Fibroblast of lung (primary cell): ENCODE results near the gene ATG5. TPM values are rescaled to one million over a fixed set of nuclear protein-coding genes. Genes with fewer than 3 reads are reported as not detected.

Source experiments
- DNase-seq, 2 donors: peaks; one replicate each; pipeline versions ENCODE4 v3.0.0 to v3.0.0-alpha.2; 2010; ENCODE audit warnings: low read depth in 2 of 2
- H2AFZ ChIP-seq: 2 replicates; pipeline ENCODE4 v1.5.1; 2012; ENCODE audit warnings: low read length, control low read depth, inconsistent platforms
- H3K27ac ChIP-seq: 2 replicates; pipeline ENCODE4 v1.5.1; 2011; ENCODE audit warnings: low read length, control low read depth; ENCODE audit not compliant: insufficient read depth
- H3K27me3 ChIP-seq: 2 replicates; pipeline ENCODE4 v1.5.1; 2011; ENCODE audit warnings: mild to moderate bottlenecking, low read length; ENCODE audit not compliant: control insufficient read depth, insufficient read depth
- H3K36me3 ChIP-seq: 2 replicates; pipeline ENCODE4 v1.5.1; 2011; ENCODE audit warnings: low read length; ENCODE audit not compliant: control insufficient read depth, insufficient read depth
- H3K4me1 ChIP-seq: 2 replicates; pipeline ENCODE4 v1.5.1; 2011; ENCODE audit warnings: low read length; ENCODE audit not compliant: control insufficient read depth, insufficient read depth; ENCODE audit errors: extremely low read depth
- H3K4me2 ChIP-seq: 2 replicates; pipeline ENCODE4 v1.5.1; 2011; ENCODE audit warnings: low read length, control low read depth; ENCODE audit not compliant: insufficient read depth; ENCODE audit errors: extremely low read depth
- H3K4me3 ChIP-seq, 4 experiments: fragments of 200-600 bp in 1 of 4; sonication (generic) in 1 of 4; replicated peaks in 1 of 4; 2 replicates each; pipeline ENCODE4 v1.5.1; 2011 to 2016; ENCODE audit warnings: low read length in 4 of 4, low read depth in 3 of 4, mild to moderate bottlenecking in 3 of 4, control low read depth in 2 of 4, inconsistent platforms in 1 of 4, mixed read lengths in 1 of 4; ENCODE audit not compliant: insufficient read depth in 1 of 4; ENCODE audit errors: control extremely low read depth in 1 of 4
- H3K79me2 ChIP-seq: 2 replicates; pipeline ENCODE4 v1.5.1; 2012; ENCODE audit warnings: mild to moderate bottlenecking, low read length, inconsistent platforms; ENCODE audit not compliant: control insufficient read depth, insufficient read depth
- H3K9ac ChIP-seq: 2 replicates; pipeline ENCODE4 v1.5.1; 2011; ENCODE audit warnings: mild to moderate bottlenecking, low read length, control low read depth; ENCODE audit not compliant: insufficient read depth
- H3K9me3 ChIP-seq: 2 replicates; pipeline ENCODE4 v1.5.1; 2012; ENCODE audit warnings: low read depth, low read length; ENCODE audit not compliant: control insufficient read depth, insufficient read depth
- H4K20me1 ChIP-seq: 2 replicates; pipeline ENCODE4 v1.5.1; 2011; ENCODE audit warnings: low read length; ENCODE audit not compliant: control insufficient read depth, insufficient read depth; ENCODE audit errors: extremely low read depth
- EZH2 ChIP-seq: IDR thresholded peaks from 2 replicates; pipeline ENCODE4 v1.5.1; 2012; ENCODE audit warnings: low read length, control low read depth, mild to moderate bottlenecking; ENCODE audit errors: missing control alignments
- polyA plus RNA-seq, 2 donors: library from polyadenylated mRNA; depleted of rRNA in 1 of 2; stranded (reverse) in 1 of 2; unstranded in 1 of 2; fragments of >200 nt; gene quantifications; 2 replicates each; pipeline ENCODE4 v1.2.1, GENCODE V29; 2011 to 2012; ENCODE audit warnings: missing spikeins in 1 of 2
- total RNA-seq: library from RNA; depleted of rRNA; stranded (reverse); fragments of >200 nt; gene quantifications from 2 replicates; pipeline ENCODE4 v1.2.1, GENCODE V29; 2014
- TF ChIP-seq, protein P1 (sequence below), 2 donors: IDR thresholded peaks in 1 of 2; conservative IDR thresholded peaks in 1 of 2; 1 replicate in 1 of 2; 2 replicates in 1 of 2; pipeline ENCODE4 v1.5.1; 2011 to 2012; ENCODE audit warnings: low read length in 2 of 2, control low read depth in 1 of 2, inconsistent platforms in 1 of 2, low read depth in 1 of 2, mild to moderate bottlenecking in 1 of 2

ATG5 gene
- total and polyA plus RNA-seq, 2 donors (not counting 1 experiment from before 2014, with no cell fraction given) = 38.6 to 64.7 TPM

DNA sequence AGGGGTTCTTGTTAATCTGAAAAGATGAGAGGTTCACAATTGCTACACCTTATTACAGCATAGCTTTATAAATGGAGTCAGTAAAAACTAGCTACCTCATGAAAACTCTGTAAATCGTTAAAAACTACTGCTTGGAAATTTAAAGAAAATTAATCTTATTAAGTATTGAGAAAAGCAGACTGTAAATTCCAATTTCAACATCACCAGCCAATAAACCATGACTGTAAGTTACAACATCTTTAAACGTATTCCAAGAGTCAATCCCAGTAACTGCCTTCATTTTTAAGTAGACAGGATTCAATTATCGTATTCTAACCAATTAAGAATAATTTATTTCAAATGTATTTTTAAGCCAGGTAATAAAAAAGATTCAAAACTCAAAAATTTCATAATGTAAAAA, 70.3 kb downstream of the ATG5 start:
- Histone ChIP-seq H3K4me2 (no peak overlapping the region), H3K4me3 (no peak overlapping the region), H3K4me1 (no peaks in the 10 kb centered on the region), H3K36me3 (no peaks in the 10 kb centered on the region), H3K27ac (no peak overlapping the region), H4K20me1 (peaks cover 3% of the 10 kb centered on the region), H3K9ac (no peak overlapping the region), H2AFZ (no peak overlapping the region), H3K9me3 (no peaks in the 10 kb centered on the region), H3K79me2 (no peaks in the 10 kb centered on the region), H3K27me3 (no peaks in the 10 kb centered on the region)
- no peak for TF ChIP-seq EZH2
- TF ChIP-seq, protein P1, sequence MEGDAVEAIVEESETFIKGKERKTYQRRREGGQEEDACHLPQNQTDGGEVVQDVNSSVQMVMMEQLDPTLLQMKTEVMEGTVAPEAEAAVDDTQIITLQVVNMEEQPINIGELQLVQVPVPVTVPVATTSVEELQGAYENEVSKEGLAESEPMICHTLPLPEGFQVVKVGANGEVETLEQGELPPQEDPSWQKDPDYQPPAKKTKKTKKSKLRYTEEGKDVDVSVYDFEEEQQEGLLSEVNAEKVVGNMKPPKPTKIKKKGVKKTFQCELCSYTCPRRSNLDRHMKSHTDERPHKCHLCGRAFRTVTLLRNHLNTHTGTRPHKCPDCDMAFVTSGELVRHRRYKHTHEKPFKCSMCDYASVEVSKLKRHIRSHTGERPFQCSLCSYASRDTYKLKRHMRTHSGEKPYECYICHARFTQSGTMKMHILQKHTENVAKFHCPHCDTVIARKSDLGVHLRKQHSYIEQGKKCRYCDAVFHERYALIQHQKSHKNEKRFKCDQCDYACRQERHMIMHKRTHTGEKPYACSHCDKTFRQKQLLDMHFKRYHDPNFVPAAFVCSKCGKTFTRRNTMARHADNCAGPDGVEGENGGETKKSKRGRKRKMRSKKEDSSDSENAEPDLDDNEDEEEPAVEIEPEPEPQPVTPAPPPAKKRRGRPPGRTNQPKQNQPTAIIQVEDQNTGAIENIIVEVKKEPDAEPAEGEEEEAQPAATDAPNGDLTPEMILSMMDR (conservative IDR thresholded peaks at IDR 0.05 in 1 of 2, IDR thresholded peaks at IDR 0.05 in 1 of 2; ENCODE audit: low read depth in 1 of 2, low read length in 2 of 2) = no peak
- DNase-seq = no peak

- Histone ChIP-seq H2AFZ (no peak overlapping the region), H4K20me1 (peaks cover 3% of the 10 kb centered on the region), H3K9ac (no peak overlapping the region), H3K4me2 (no peak overlapping the region), H3K27me3 (no peaks in the 10 kb centered on the region), H3K4me1 (no peaks in the 10 kb centered on the region), H3K27ac (no peak overlapping the region), H3K36me3 (no peaks in the 10 kb centered on the region), H3K4me3 (no peak overlapping the region), H3K79me2 (no peaks in the 10 kb centered on the region), H3K9me3 (no peaks in the 10 kb centered on the region)
- TF ChIP-seq EZH2 = no peak
- TF ChIP-seq, protein P1 (conservative IDR thresholded peaks at IDR 0.05 in 1 of 2, IDR thresholded peaks at IDR 0.05 in 1 of 2; ENCODE audit: low read depth in 1 of 2, low read length in 2 of 2) = no peak
- DNase-seq = peak; percentile 48 to 62
These were observed 70.9 kb downstream of the ATG5 start for GRCh38 chr6:106254636-106255035.

DNA sequence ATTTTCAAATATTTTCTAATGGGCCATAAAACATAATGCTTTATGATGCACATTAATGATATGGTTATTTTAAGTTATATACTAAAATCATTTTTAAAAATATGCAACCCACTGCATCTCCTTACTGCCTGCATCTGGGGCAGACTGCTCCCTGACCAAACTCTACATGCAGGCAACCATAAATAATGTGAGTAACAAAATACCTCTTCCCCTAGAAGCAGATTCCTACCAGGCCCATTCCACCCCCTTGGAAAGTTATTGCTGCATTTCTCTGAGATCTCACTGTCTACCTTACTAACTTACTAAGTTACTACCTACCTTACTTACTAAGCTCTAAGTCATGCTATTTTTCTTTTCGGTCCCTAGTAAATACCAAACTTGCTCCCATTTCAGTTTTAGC, 71.8 kb downstream of the ATG5 start:
- no peak overlapping the region for H3K4me2 ChIP-seq
- H3K4me1 ChIP-seq = no peaks in the 10 kb centered on the region
- H4K20me1 ChIP-seq = peaks cover 3% of the 10 kb centered on the region
- H3K9me3 ChIP-seq = no peaks in the 10 kb centered on the region
- H3K9ac ChIP-seq = no peak overlapping the region
- no peaks in the 10 kb centered on the region for H3K36me3 ChIP-seq
- no peak overlapping the region for H2AFZ ChIP-seq
- no peak overlapping the region for H3K27ac ChIP-seq
- H3K4me3 ChIP-seq = no peak overlapping the region
- TF ChIP-seq, protein P1 (conservative IDR thresholded peaks at IDR 0.05 in 1 of 2, IDR thresholded peaks at IDR 0.05 in 1 of 2; ENCODE audit: low read depth in 1 of 2, low read length in 2 of 2) = no peak
- TF ChIP-seq EZH2 = no peak
- peak in 1 of 2 donors; percentile 78 for DNase-seq
- no peaks in the 10 kb centered on the region for H3K79me2 ChIP-seq
- no peaks in the 10 kb centered on the region for H3K27me3 ChIP-seq
